ENCODE data around the gene KLK2.

Gene KLK2

DNA sequence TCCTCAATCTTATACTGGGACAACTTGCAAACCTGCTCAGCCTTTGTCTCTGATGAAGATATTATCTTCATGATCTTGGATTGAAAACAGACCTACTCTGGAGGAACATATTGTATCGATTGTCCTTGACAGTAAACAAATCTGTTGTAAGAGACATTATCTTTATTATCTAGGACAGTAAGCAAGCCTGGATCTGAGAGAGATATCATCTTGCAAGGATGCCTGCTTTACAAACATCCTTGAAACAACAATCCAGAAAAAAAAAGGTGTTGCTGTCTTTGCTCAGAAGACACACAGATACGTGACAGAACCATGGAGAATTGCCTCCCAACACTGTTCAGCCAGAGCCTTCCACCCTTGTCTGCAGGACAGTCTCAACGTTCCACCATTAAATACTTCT lies 22.5 kb upstream of the KLK2 start:
- TF ChIP-seq, protein P1, sequence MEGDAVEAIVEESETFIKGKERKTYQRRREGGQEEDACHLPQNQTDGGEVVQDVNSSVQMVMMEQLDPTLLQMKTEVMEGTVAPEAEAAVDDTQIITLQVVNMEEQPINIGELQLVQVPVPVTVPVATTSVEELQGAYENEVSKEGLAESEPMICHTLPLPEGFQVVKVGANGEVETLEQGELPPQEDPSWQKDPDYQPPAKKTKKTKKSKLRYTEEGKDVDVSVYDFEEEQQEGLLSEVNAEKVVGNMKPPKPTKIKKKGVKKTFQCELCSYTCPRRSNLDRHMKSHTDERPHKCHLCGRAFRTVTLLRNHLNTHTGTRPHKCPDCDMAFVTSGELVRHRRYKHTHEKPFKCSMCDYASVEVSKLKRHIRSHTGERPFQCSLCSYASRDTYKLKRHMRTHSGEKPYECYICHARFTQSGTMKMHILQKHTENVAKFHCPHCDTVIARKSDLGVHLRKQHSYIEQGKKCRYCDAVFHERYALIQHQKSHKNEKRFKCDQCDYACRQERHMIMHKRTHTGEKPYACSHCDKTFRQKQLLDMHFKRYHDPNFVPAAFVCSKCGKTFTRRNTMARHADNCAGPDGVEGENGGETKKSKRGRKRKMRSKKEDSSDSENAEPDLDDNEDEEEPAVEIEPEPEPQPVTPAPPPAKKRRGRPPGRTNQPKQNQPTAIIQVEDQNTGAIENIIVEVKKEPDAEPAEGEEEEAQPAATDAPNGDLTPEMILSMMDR (IDR thresholded peaks at IDR 0.05; ENCODE audit: insufficient read depth, missing control alignments) = no peak
- FAIRE-seq = no peak
- no peak for DNase-seq (ENCODE audit: insufficient read length, low spot score)

DNA sequence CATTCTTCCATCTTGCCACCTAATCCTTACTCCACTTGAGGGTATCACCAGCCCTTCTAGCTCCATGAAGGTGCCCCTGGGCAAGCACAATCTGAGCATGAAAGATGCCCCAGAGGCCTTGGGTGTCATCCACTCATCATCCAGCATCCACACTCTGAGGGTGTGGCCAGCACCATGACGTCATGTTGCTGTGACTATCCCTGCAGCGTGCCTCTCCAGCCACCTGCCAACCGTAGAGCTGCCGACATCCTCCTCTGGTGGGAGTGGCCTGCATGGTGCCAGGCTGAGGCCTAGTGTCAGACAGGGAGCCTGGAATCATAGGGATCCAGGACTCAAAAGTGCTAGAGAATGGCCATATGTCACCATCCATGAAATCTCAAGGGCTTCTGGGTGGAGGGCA lies 21.6 kb upstream of the KLK2 start:
- TF ChIP-seq, protein P1 (IDR thresholded peaks at IDR 0.05; ENCODE audit: insufficient read depth, missing control alignments) = no peak
- FAIRE-seq (no peak), DNase-seq (ENCODE audit: insufficient read length, low spot score) (no peak)

GRCh38 chr19:50854636-50855410 lies 18.4 kb upstream of the KLK2 start, which contains the start of gene KLK3:
KLK3 (plus strand) TSS chr19:50854915; CDS start chr19:50854956, 41 bp downstream.
- TF ChIP-seq, protein P1 (IDR thresholded peaks at IDR 0.05; ENCODE audit: insufficient read depth, missing control alignments) = no peak
- FAIRE-seq = no peak
- DNase-seq (ENCODE audit: insufficient read length, low spot score) = no peak

GRCh38 chr19:50857366-50857765 lies 15.9 kb upstream of the KLK2 start:
- FAIRE-seq = no peak
- TF ChIP-seq, protein P1 (IDR thresholded peaks at IDR 0.05; ENCODE audit: insufficient read depth, missing control alignments) = no peak
- no peak for DNase-seq (ENCODE audit: insufficient read length, low spot score)

DNA sequence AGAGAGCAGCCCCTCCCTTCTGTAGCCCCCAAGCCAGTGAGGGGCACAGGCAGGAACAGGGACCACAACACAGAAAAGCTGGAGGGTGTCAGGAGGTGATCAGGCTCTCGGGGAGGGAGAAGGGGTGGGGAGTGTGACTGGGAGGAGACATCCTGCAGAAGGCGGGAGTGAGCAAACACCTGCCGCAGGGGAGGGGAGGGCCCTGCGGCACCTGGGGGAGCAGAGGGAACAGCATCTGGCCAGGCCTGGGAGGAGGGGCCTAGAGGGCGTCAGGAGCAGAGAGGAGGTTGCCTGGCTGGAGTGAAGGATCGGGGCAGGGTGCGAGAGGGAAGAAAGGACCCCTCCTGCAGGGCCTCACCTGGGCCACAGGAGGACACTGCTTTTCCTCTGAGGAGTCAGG lies 14.4 kb upstream of the KLK2 start:
- no peak for FAIRE-seq
- DNase-seq (ENCODE audit: insufficient read length, low spot score) = no peak
- TF ChIP-seq, protein P1 (IDR thresholded peaks at IDR 0.05; ENCODE audit: insufficient read depth, missing control alignments) = no peak

DNA sequence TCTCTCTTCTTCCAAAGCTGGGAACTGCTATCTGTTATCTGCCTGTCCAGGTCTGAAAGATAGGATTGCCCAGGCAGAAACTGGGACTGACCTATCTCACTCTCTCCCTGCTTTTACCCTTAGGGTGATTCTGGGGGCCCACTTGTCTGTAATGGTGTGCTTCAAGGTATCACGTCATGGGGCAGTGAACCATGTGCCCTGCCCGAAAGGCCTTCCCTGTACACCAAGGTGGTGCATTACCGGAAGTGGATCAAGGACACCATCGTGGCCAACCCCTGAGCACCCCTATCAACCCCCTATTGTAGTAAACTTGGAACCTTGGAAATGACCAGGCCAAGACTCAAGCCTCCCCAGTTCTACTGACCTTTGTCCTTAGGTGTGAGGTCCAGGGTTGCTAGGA lies 13.4 kb upstream of the KLK2 start:
- TF ChIP-seq, protein P1 (IDR thresholded peaks at IDR 0.05; ENCODE audit: insufficient read depth, missing control alignments) = no peak
- FAIRE-seq (no peak), DNase-seq (ENCODE audit: insufficient read length, low spot score) (no peak)

GRCh38 chr19:50861010-50861409 lies 12.2 kb upstream of the KLK2 start:
- FAIRE-seq = no peak
- no peak for DNase-seq (ENCODE audit: insufficient read length, low spot score)
- TF ChIP-seq, protein P1 (IDR thresholded peaks at IDR 0.05; ENCODE audit: insufficient read depth, missing control alignments) = no peak

Measured in D721Med (cell line).